ENCODE measurements around the gene TMEM256. TPM values are rescaled to one million over a fixed set of nuclear protein-coding genes. Genes with fewer than 3 reads are reported as not detected.

The TMEM256 gene
- total and polyA plus RNA-seq, 2 donors from 2014 or later, result 55.8 to 389 TPM

DNA sequence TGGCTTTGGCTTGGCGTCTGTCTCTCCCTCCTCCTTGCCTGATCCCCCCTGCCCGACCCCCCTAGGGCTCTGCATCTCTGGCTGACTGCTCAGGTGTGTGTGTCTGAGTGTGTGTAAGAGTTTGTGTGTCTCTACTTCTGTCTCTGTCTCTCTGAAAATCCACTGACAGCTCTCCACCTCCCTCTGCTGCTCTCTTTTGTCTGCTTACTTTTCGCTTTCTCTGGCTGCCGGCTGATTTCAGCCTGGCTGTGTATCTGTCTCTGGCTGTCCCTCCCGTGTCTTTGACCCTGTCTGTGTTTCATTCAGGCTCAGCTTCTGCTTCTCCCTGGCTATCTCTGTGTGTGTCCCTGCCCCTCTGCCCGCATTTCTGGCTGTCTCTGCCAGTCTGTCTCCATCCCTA lies 12.4 kb upstream of the TMEM256 start:
- no peak overlapping the region for H3K9ac ChIP-seq (ENCODE audit: low read length in 3 of 3)
- intact Hi-C loops (cut with DNase I), result no loop called here
- TF ChIP-seq, protein P1, sequence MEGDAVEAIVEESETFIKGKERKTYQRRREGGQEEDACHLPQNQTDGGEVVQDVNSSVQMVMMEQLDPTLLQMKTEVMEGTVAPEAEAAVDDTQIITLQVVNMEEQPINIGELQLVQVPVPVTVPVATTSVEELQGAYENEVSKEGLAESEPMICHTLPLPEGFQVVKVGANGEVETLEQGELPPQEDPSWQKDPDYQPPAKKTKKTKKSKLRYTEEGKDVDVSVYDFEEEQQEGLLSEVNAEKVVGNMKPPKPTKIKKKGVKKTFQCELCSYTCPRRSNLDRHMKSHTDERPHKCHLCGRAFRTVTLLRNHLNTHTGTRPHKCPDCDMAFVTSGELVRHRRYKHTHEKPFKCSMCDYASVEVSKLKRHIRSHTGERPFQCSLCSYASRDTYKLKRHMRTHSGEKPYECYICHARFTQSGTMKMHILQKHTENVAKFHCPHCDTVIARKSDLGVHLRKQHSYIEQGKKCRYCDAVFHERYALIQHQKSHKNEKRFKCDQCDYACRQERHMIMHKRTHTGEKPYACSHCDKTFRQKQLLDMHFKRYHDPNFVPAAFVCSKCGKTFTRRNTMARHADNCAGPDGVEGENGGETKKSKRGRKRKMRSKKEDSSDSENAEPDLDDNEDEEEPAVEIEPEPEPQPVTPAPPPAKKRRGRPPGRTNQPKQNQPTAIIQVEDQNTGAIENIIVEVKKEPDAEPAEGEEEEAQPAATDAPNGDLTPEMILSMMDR (IDR thresholded peaks at IDR 0.05; ENCODE audit: borderline replicate concordance, extremely low read depth, insufficient read depth), result no peak
- FAIRE-seq, result no peak
- no peaks in the 10 kb centered on the region for H3K36me3 ChIP-seq (ENCODE audit: control insufficient read depth in 2 of 3, insufficient read depth in 3 of 3, low read length in 3 of 3)
- H3K4me1 ChIP-seq (ENCODE audit: control insufficient read depth in 2 of 3, insufficient read depth in 2 of 3, low read depth in 1 of 3, low read length in 3 of 3), result no peaks in the 10 kb centered on the region
- H3K9me3 ChIP-seq (ENCODE audit: control insufficient read depth in 2 of 3, insufficient read depth in 1 of 3, low read length in 3 of 3), result no peaks in the 10 kb centered on the region
- no peak overlapping the region for H3K4me3 ChIP-seq (ENCODE audit: low read length in 3 of 3)
- no peak overlapping the region for H3K27ac ChIP-seq (ENCODE audit: low read depth in 2 of 2, low read length in 2 of 2)
- no peak for DNase-seq
- no peaks in the 10 kb centered on the region for H3K27me3 ChIP-seq (ENCODE audit: control insufficient read depth, insufficient read depth, low read length)

DNA sequence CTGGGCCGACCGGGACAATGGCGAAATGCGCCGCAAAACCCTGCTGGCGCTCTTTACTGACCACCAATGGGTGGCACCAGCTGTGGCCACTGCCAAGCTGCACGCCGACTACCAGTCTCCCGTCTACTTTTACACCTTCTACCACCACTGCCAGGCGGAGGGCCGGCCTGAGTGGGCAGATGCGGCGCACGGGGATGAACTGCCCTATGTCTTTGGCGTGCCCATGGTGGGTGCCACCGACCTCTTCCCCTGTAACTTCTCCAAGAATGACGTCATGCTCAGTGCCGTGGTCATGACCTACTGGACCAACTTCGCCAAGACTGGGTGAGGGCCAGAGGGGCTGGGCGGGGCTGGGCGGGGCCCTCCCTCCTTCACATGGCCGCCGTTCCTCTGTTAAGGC lies 11.9 kb upstream of the TMEM256 start:
- DNase-seq, result no peak
- H3K36me3 ChIP-seq (ENCODE audit: control insufficient read depth in 2 of 3, insufficient read depth in 3 of 3, low read length in 3 of 3), result no peaks in the 10 kb centered on the region
- intact Hi-C loops (cut with DNase I), result no loop called here
- no peaks in the 10 kb centered on the region for H3K9me3 ChIP-seq (ENCODE audit: control insufficient read depth in 2 of 3, insufficient read depth in 1 of 3, low read length in 3 of 3)
- H3K27ac ChIP-seq (ENCODE audit: low read depth in 2 of 2, low read length in 2 of 2), result no peak overlapping the region
- TF ChIP-seq, protein P1 (IDR thresholded peaks at IDR 0.05; ENCODE audit: borderline replicate concordance, extremely low read depth, insufficient read depth), result no peak
- H3K9ac ChIP-seq (ENCODE audit: low read length in 3 of 3), result no peak overlapping the region
- H3K4me1 ChIP-seq (ENCODE audit: control insufficient read depth in 2 of 3, insufficient read depth in 2 of 3, low read depth in 1 of 3, low read length in 3 of 3), result no peaks in the 10 kb centered on the region
- H3K27me3 ChIP-seq (ENCODE audit: control insufficient read depth, insufficient read depth, low read length), result no peaks in the 10 kb centered on the region
- FAIRE-seq, result no peak
- H3K4me3 ChIP-seq (ENCODE audit: low read length in 3 of 3), result no peak overlapping the region

DNA sequence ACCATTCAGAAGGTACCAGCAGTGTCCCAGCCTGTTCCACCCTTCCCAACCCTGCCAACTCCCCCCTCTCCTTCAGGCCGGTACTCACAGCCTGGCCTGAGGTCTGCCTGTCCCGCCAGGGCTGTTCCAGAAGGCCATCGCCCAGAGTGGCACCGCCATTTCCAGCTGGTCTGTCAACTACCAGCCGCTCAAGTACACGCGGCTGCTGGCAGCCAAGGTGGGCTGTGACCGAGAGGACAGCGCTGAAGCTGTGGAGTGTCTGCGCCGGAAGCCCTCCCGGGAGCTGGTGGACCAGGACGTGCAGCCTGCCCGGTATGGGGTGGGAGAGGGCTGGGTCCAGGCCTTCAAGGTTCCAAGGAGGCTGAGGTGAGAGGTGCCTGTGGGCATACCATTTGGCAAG lies 10.9 kb upstream of the TMEM256 start:
- DNase-seq (no peak), FAIRE-seq (no peak)
- intact Hi-C loops (cut with DNase I), result no loop called here
- Histone ChIP-seq H3K9me3 (ENCODE audit: control insufficient read depth in 2 of 3, insufficient read depth in 1 of 3, low read length in 3 of 3) (no peaks in the 10 kb centered on the region), H3K27ac (ENCODE audit: low read depth in 2 of 2, low read length in 2 of 2) (no peak overlapping the region), H3K4me1 (ENCODE audit: control insufficient read depth in 2 of 3, insufficient read depth in 2 of 3, low read depth in 1 of 3, low read length in 3 of 3) (no peaks in the 10 kb centered on the region), H3K36me3 (ENCODE audit: control insufficient read depth in 2 of 3, insufficient read depth in 3 of 3, low read length in 3 of 3) (no peaks in the 10 kb centered on the region), H3K9ac (ENCODE audit: low read length in 3 of 3) (no peak overlapping the region), H3K4me3 (ENCODE audit: low read length in 3 of 3) (no peak overlapping the region), H3K27me3 (ENCODE audit: control insufficient read depth, insufficient read depth, low read length) (no peaks in the 10 kb centered on the region)
- TF ChIP-seq, protein P1 (IDR thresholded peaks at IDR 0.05; ENCODE audit: borderline replicate concordance, extremely low read depth, insufficient read depth), result no peak

DNA sequence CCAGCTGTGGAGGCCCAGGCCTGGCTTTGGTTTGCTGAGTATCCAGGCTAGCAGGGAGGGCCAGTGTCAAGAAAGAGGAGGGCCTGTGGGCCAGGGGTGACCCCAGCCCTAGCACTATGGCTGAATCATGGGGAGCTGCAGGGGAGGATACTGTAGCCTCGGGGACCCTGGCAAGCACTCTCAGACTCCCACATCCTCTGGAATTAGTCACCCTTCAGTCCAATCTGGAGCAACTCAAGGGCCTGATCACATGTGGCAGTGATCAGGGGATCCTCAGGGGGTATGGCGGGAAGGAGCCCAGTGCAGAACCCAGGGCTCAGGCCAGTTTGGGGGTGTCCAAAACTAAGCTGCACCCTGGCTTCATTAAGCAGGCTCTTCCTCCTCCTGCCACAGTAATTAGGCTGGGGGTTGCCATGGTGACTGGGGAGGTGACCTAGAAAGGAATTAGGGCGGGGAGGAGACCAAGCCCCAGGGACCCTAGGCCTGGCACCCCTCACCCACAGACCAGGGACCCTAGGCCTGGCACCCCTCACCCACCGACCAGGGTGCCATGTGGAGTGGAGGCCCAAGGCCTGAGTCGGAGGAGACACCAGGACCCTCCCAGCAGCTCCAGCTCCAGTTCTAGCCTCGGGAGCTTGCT lies 9.6 kb upstream of the TMEM256 start:
- H3K9ac ChIP-seq (ENCODE audit: low read length in 3 of 3), result no peak overlapping the region
- TF ChIP-seq, protein P1 (IDR thresholded peaks at IDR 0.05; ENCODE audit: borderline replicate concordance, extremely low read depth, insufficient read depth), result no peak
- no peak overlapping the region for H3K4me3 ChIP-seq (ENCODE audit: low read length in 3 of 3)
- H3K9me3 ChIP-seq (ENCODE audit: control insufficient read depth in 2 of 3, insufficient read depth in 1 of 3, low read length in 3 of 3), result no peaks in the 10 kb centered on the region
- H3K36me3 ChIP-seq (ENCODE audit: control insufficient read depth in 2 of 3, insufficient read depth in 3 of 3, low read length in 3 of 3), result no peaks in the 10 kb centered on the region
- H3K4me1 ChIP-seq (ENCODE audit: control insufficient read depth in 2 of 3, insufficient read depth in 2 of 3, low read depth in 1 of 3, low read length in 3 of 3), result no peaks in the 10 kb centered on the region
- DNase-seq (no peak), FAIRE-seq (no peak)
- intact Hi-C loops (cut with DNase I), result no loop called here
- H3K27me3 ChIP-seq (ENCODE audit: control insufficient read depth, insufficient read depth, low read length), result no peaks in the 10 kb centered on the region
- no peak overlapping the region for H3K27ac ChIP-seq (ENCODE audit: low read depth in 2 of 2, low read length in 2 of 2)

Measured in kidney (tissue), 14 donors.